Measurements from ENCODE around the gene RFC4.

RFC4 gene

GRCh38 chr3:186844908-186845307 lies 38.6 kb upstream of the RFC4 start:
- H3K4ac ChIP-seq (ENCODE audit: low read length), result no peak overlapping the region
- no peaks in the 10 kb centered on the region for H3K4me1 ChIP-seq (ENCODE audit: control insufficient read depth in 2 of 2, insufficient read depth in 1 of 2, low read depth in 1 of 2, low read length in 2 of 2)
- H3K9me3 ChIP-seq (replicated peaks in 1 of 2; ENCODE audit: control insufficient read depth in 2 of 2, insufficient read depth in 1 of 2, low read depth in 1 of 2, low read length in 2 of 2), result no peaks in the 10 kb centered on the region
- H3K27me3 ChIP-seq (ENCODE audit: control insufficient read depth in 3 of 3, insufficient read depth in 3 of 3, low read depth in 1 of 3, low read length in 3 of 3), result peaks cover 0 to 43% (median 0%) of the 10 kb centered on the region in 3 experiments
- H2BK120ac ChIP-seq (ENCODE audit: low read depth, low read length), result no peak overlapping the region
- H3K4me2 ChIP-seq (ENCODE audit: insufficient read depth, low read length, poor library complexity, severe bottlenecking), result no peak overlapping the region
- no peak overlapping the region for H3K9ac ChIP-seq (ENCODE audit: low read depth, low read length, poor library complexity)
- no peak overlapping the region for H2BK12ac ChIP-seq (ENCODE audit: low read length)
- no peak overlapping the region for H2AK5ac ChIP-seq (ENCODE audit: low read depth, low read length)
- no peak overlapping the region for H3K27ac ChIP-seq (replicated peaks; ENCODE audit: low read length)
- H3K79me1 ChIP-seq (ENCODE audit: low read depth, low read length), result no peaks in the 10 kb centered on the region
- peak overlapping the region; percentile 31 for H4K8ac ChIP-seq (ENCODE audit: low read depth, low read length)
- no peak overlapping the region for H4K91ac ChIP-seq (ENCODE audit: low read depth, low read length, poor library complexity)
- H3K14ac ChIP-seq (ENCODE audit: low read length), result no peak overlapping the region
- DNase-seq (ENCODE audit: low spot score), result no peak
- no peak overlapping the region for H2AFZ ChIP-seq (ENCODE audit: low read length)
- WGBS, 2 donors (ENCODE audit: extremely low coverage in 2 of 2, insufficient read length in 2 of 2, insufficient replicate concordance in 1 of 2), result 100% methylated on average over 5 of the region's 11 CpGs; no CpG with 5 or more reads in 1 of the 2 donors
- H3K23ac ChIP-seq (ENCODE audit: low read depth, low read length, poor library complexity), result no peak overlapping the region
- H3K36me3 ChIP-seq (replicated peaks in 1 of 2; ENCODE audit: control insufficient read depth in 2 of 2, insufficient read depth in 2 of 2, low read length in 2 of 2), result no peaks in the 10 kb centered on the region
- H3K18ac ChIP-seq (ENCODE audit: low read length), result no peak overlapping the region
- no peak overlapping the region for H2BK5ac ChIP-seq (ENCODE audit: low read length)
- no peak overlapping the region for H2BK15ac ChIP-seq (ENCODE audit: low read length)
- no peak overlapping the region for H3K4me3 ChIP-seq (ENCODE audit: low read length in 2 of 2)

GRCh38 chr3:186843039-186843432 lies 36.8 kb upstream of the RFC4 start:
- Histone ChIP-seq H3K18ac (ENCODE audit: low read length) (no peak overlapping the region), H3K23ac (ENCODE audit: low read depth, low read length, poor library complexity) (no peak overlapping the region), H3K4me2 (ENCODE audit: insufficient read depth, low read length, poor library complexity, severe bottlenecking) (no peak overlapping the region), H2BK12ac (ENCODE audit: low read length) (no peak overlapping the region), H2AFZ (ENCODE audit: low read length) (no peak overlapping the region), H3K9ac (ENCODE audit: low read depth, low read length, poor library complexity) (no peak overlapping the region), H2AK5ac (ENCODE audit: low read depth, low read length) (no peak overlapping the region), H3K14ac (ENCODE audit: low read length) (no peak overlapping the region), H3K4me3 (ENCODE audit: low read length in 2 of 2) (no peak overlapping the region), H3K4me1 (ENCODE audit: control insufficient read depth in 2 of 2, insufficient read depth in 1 of 2, low read depth in 1 of 2, low read length in 2 of 2) (peaks cover 0 to 3% of the 10 kb centered on the region in 2 donors), H3K9me3 (replicated peaks in 1 of 2; ENCODE audit: control insufficient read depth in 2 of 2, insufficient read depth in 1 of 2, low read depth in 1 of 2, low read length in 2 of 2) (no peaks in the 10 kb centered on the region), H4K8ac (ENCODE audit: low read depth, low read length) (no peak overlapping the region), H3K27me3 (ENCODE audit: control insufficient read depth in 3 of 3, insufficient read depth in 3 of 3, low read depth in 1 of 3, low read length in 3 of 3) (peaks cover 0 to 48% (median 0%) of the 10 kb centered on the region in 3 experiments), H3K4ac (ENCODE audit: low read length) (no peak overlapping the region), H2BK120ac (ENCODE audit: low read depth, low read length) (no peak overlapping the region), H3K36me3 (replicated peaks in 1 of 2; ENCODE audit: control insufficient read depth in 2 of 2, insufficient read depth in 2 of 2, low read length in 2 of 2) (no peaks in the 10 kb centered on the region), H3K79me1 (ENCODE audit: low read depth, low read length) (no peaks in the 10 kb centered on the region), H2BK15ac (ENCODE audit: low read length) (no peak overlapping the region), H3K27ac (replicated peaks; ENCODE audit: low read length) (no peak overlapping the region), H2BK5ac (ENCODE audit: low read length) (no peak overlapping the region), H4K91ac (ENCODE audit: low read depth, low read length, poor library complexity) (no peak overlapping the region)
- WGBS, 2 donors (ENCODE audit: extremely low coverage in 2 of 2, insufficient read length in 2 of 2, insufficient replicate concordance in 1 of 2), result no CpG with 5 or more reads among the region's 3 CpGs
- no peak for DNase-seq (ENCODE audit: low spot score)

DNA sequence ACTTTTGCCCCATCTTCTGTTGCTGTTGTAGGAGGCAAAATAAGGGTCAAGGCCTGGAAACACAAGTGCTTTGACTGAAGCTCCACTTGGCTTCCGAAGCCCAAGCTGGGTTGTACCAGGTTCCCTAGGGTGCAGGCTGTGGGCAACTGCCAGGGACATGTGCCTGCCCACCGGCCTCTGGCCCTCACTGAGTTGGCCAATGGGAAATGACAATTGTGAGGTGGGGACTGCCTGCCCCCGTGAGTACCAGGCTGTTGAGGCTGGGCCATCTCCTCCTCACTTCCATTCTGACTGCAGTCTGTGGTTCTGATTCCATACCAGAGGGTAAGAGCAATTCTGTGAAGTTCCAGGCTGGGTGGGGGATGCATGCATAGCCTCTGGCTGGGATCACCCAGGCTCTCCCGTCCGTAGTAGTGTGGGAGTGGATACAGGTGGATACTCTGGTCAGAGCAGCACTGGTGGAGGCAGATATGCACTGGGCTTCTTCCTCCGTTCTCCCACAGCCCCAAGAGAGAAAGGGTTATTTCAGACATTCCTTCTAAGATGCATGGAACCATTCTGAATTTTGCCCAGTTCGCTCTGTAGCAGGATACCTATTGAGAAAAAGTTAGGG lies 36.2 kb upstream of the RFC4 start, which contains the start of gene ADIPOQ:
TSS of gene ADIPOQ (plus strand) at position 285 of the 613 bp plus-strand sequence. CDS start 10,349 bp downstream, outside the sequence.
- Histone ChIP-seq H3K27me3 (ENCODE audit: control insufficient read depth in 3 of 3, insufficient read depth in 3 of 3, low read depth in 1 of 3, low read length in 3 of 3) (peaks cover 0 to 46% (median 0%) of the 10 kb centered on the region in 3 experiments), H3K9ac (ENCODE audit: low read depth, low read length, poor library complexity) (peak within 1 kb of the TSS; percentile 10), H2BK5ac (ENCODE audit: low read length) (no peak within 1 kb of the TSS), H3K4me2 (ENCODE audit: insufficient read depth, low read length, poor library complexity, severe bottlenecking) (no peak within 1 kb of the TSS), H4K91ac (ENCODE audit: low read depth, low read length, poor library complexity) (no peak within 1 kb of the TSS), H3K27ac (replicated peaks; ENCODE audit: low read length) (no peak within 1 kb of the TSS), H2AFZ (ENCODE audit: low read length) (no peak within 1 kb of the TSS), H3K4ac (ENCODE audit: low read length) (no peak within 1 kb of the TSS), H3K14ac (ENCODE audit: low read length) (no peak within 1 kb of the TSS), H3K18ac (ENCODE audit: low read length) (peak within 1 kb of the TSS; percentile 11), H3K4me1 (ENCODE audit: control insufficient read depth in 2 of 2, insufficient read depth in 1 of 2, low read depth in 1 of 2, low read length in 2 of 2) (peaks cover 0 to 3% of the 10 kb centered on the region in 2 donors), H3K4me3 (ENCODE audit: low read length in 2 of 2) (no peak within 1 kb of the TSS), H3K79me1 (ENCODE audit: low read depth, low read length) (no peaks in the 10 kb centered on the region), H2BK12ac (ENCODE audit: low read length) (no peak within 1 kb of the TSS), H3K23ac (ENCODE audit: low read depth, low read length, poor library complexity) (no peak within 1 kb of the TSS), H2BK15ac (ENCODE audit: low read length) (no peak within 1 kb of the TSS), H3K36me3 (replicated peaks in 1 of 2; ENCODE audit: control insufficient read depth in 2 of 2, insufficient read depth in 2 of 2, low read length in 2 of 2) (no peaks in the 10 kb centered on the region), H2AK5ac (ENCODE audit: low read depth, low read length) (no peak within 1 kb of the TSS), H2BK120ac (ENCODE audit: low read depth, low read length) (no peak within 1 kb of the TSS), H4K8ac (ENCODE audit: low read depth, low read length) (peak within 1 kb of the TSS; percentile 84), H3K9me3 (replicated peaks in 1 of 2; ENCODE audit: control insufficient read depth in 2 of 2, insufficient read depth in 1 of 2, low read depth in 1 of 2, low read length in 2 of 2) (no peaks in the 10 kb centered on the region)
- DNase-seq (ENCODE audit: low spot score), result no peak
- WGBS, 2 donors (ENCODE audit: extremely low coverage in 2 of 2, insufficient read length in 2 of 2, insufficient replicate concordance in 1 of 2), result no CpG with 5 or more reads among the region's 7 CpGs

DNA sequence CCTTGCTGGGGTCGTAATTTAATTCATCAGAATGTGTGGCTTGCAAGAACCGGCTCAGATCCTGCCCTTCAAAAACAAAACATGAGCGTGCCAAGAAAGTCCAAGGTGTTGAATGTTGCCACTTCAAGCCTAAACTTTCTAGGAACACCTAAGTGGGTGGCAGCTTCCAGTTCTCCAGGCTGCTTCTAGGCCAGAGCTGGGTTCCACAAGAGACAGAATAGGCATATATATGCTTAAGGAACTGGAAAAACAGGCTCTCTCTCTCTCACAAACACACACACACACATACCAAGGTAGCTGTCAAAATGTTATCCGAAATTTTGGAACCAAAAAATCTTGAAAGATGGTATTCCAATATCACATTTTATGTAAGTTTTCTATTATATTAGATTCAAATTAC lies 35.3 kb upstream of the RFC4 start:
- H3K27ac ChIP-seq (replicated peaks; ENCODE audit: low read length), result no peak overlapping the region
- no peak overlapping the region for H3K23ac ChIP-seq (ENCODE audit: low read depth, low read length, poor library complexity)
- no CpG with 5 or more reads among the region's 4 CpGs for WGBS, 2 donors (ENCODE audit: extremely low coverage in 2 of 2, insufficient read length in 2 of 2, insufficient replicate concordance in 1 of 2)
- H3K4me1 ChIP-seq (ENCODE audit: control insufficient read depth in 2 of 2, insufficient read depth in 1 of 2, low read depth in 1 of 2, low read length in 2 of 2), result peaks cover 0 to 3% of the 10 kb centered on the region in 2 donors
- no peak overlapping the region for H2BK5ac ChIP-seq (ENCODE audit: low read length)
- no peak overlapping the region for H3K4me2 ChIP-seq (ENCODE audit: insufficient read depth, low read length, poor library complexity, severe bottlenecking)
- no peak overlapping the region for H2AFZ ChIP-seq (ENCODE audit: low read length)
- H3K14ac ChIP-seq (ENCODE audit: low read length), result no peak overlapping the region
- H3K4ac ChIP-seq (ENCODE audit: low read length), result no peak overlapping the region
- no peak overlapping the region for H3K9ac ChIP-seq (ENCODE audit: low read depth, low read length, poor library complexity)
- no peaks in the 10 kb centered on the region for H3K36me3 ChIP-seq (replicated peaks in 1 of 2; ENCODE audit: control insufficient read depth in 2 of 2, insufficient read depth in 2 of 2, low read length in 2 of 2)
- H3K79me1 ChIP-seq (ENCODE audit: low read depth, low read length), result no peaks in the 10 kb centered on the region
- no peak overlapping the region for H2AK5ac ChIP-seq (ENCODE audit: low read depth, low read length)
- DNase-seq (ENCODE audit: low spot score), result no peak
- H3K9me3 ChIP-seq (replicated peaks in 1 of 2; ENCODE audit: control insufficient read depth in 2 of 2, insufficient read depth in 1 of 2, low read depth in 1 of 2, low read length in 2 of 2), result no peaks in the 10 kb centered on the region
- no peak overlapping the region for H3K18ac ChIP-seq (ENCODE audit: low read length)
- no peak overlapping the region for H4K91ac ChIP-seq (ENCODE audit: low read depth, low read length, poor library complexity)
- no peak overlapping the region for H2BK120ac ChIP-seq (ENCODE audit: low read depth, low read length)
- H4K8ac ChIP-seq (ENCODE audit: low read depth, low read length), result no peak overlapping the region
- no peak overlapping the region for H2BK12ac ChIP-seq (ENCODE audit: low read length)
- H2BK15ac ChIP-seq (ENCODE audit: low read length), result no peak overlapping the region
- peaks cover 0 to 38% (median 0%) of the 10 kb centered on the region in 3 experiments for H3K27me3 ChIP-seq (ENCODE audit: control insufficient read depth in 3 of 3, insufficient read depth in 3 of 3, low read depth in 1 of 3, low read length in 3 of 3)
- no peak overlapping the region for H3K4me3 ChIP-seq (ENCODE audit: low read length in 2 of 2)
